ENCODE data around the gene ADAM19. TPM values are rescaled to one million over a fixed set of nuclear protein-coding genes. Genes with fewer than 3 reads are reported as not detected.

Gene ADAM19
- total and polyA plus RNA-seq, 2 of the 4 experiments (the other 2 are of a cell fraction): 35.5 to 49.2 TPM

DNA sequence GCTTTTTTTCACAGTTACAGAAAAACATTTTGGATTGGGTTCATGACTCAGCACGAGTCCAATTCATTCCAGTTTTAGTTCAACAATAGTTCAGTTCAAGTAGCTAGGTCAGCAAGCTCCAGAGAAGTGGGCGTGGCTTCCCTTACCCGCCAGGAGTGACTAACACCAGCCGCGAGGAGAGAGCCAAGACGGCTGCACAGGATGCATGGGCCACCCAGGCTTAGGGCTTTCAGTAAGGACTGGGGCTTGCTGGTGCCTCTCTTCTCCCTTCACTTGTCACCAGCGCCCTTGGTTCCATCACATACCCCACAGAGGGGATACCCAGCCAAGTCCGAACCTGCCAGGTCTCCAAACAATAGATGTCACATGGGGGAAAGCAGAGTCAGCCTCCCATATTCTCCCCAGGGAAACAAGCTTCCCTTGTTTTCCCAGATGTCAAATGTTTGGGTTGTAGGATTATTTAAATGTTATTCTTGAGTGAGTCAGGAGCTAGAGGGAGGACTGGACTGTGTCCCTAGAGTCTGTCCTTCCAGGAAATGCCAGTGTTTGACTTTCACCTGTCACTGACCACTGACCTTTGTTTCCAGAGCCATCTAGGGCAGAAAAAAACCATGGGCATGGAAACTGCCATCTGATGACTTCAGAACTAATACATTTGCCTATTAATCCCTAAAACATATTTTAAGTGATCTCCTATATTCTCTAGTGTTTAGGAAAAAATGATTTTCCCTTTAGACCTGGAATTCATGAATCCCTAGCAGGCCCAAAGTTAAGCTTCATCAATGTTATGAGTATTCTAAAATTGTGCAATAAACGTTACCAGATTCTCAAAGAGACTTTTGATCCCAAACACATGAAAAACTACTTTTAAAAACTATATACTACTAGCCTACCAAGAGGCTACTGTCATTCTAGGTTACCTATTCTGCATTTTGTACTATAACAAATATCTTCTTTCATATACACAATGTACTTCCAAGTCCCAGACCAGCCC lies 63.6 kb downstream of the ADAM19 start (continued):
- TF ChIP-seq, protein P1, sequence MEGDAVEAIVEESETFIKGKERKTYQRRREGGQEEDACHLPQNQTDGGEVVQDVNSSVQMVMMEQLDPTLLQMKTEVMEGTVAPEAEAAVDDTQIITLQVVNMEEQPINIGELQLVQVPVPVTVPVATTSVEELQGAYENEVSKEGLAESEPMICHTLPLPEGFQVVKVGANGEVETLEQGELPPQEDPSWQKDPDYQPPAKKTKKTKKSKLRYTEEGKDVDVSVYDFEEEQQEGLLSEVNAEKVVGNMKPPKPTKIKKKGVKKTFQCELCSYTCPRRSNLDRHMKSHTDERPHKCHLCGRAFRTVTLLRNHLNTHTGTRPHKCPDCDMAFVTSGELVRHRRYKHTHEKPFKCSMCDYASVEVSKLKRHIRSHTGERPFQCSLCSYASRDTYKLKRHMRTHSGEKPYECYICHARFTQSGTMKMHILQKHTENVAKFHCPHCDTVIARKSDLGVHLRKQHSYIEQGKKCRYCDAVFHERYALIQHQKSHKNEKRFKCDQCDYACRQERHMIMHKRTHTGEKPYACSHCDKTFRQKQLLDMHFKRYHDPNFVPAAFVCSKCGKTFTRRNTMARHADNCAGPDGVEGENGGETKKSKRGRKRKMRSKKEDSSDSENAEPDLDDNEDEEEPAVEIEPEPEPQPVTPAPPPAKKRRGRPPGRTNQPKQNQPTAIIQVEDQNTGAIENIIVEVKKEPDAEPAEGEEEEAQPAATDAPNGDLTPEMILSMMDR (conservative IDR thresholded peaks at IDR 0.05; ENCODE audit: low read depth, low read length): no peak

DNA sequence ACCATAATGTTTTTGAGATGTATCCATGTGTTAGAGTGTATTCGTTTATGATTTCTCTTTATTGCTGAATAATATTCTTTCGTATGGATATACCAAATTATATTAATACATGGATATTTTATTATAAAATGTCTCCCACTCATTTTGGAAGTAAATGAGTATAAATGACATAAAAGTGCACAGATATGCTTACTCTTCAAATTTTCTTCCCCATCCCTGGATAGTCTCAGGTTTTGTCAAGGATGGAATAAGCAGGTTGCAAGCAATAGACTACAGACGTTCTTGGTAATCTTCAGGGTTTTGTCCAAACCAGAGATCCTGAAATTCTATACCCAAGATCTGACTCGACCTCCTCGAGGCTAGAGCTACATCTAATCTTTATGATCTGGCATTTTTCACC lies 64.9 kb downstream of the ADAM19 start:
- H3K4ac ChIP-seq (ENCODE audit: low read depth, low read length): no peak overlapping the region
- no peak overlapping the region for H3K4me2 ChIP-seq (ENCODE audit: low read depth, low read length)
- peaks cover 9% of the 10 kb centered on the region for H4K20me1 ChIP-seq (ENCODE audit: insufficient read depth, low read length)
- no peak overlapping the region for H3K9ac ChIP-seq (ENCODE audit: low read depth, low read length)
- H4K91ac ChIP-seq (ENCODE audit: insufficient read depth, low read depth, low read length): peak overlapping the region; percentile 76; the same call in 1 of the 2 replicates
- no peaks in the 10 kb centered on the region for H3K9me3 ChIP-seq (ENCODE audit: control insufficient read depth, insufficient read depth, low read length)
- H3K36me3 ChIP-seq (ENCODE audit: control insufficient read depth, insufficient read depth, low read length): peaks cover 19% of the 10 kb centered on the region
- peak overlapping the region; percentile 75; the same call in 2 of the 3 replicates for H2BK15ac ChIP-seq (ENCODE audit: low read depth, low read length)
- peaks cover 28% of the 10 kb centered on the region for H3K9me1 ChIP-seq (ENCODE audit: insufficient read depth, low read length)
- in situ Hi-C loops (cut with MboI; ENCODE audit: low sequenced_read_pairs): no loop called here
- peak overlapping the region; percentile 88 for H2BK5ac ChIP-seq (ENCODE audit: low read depth, low read length, poor library complexity, severe bottlenecking)
- TF ChIP-seq MAFK (IDR thresholded peaks at IDR 0.05; ENCODE audit: low read depth, low read length) (0 out of 2 replicates have a peak, but pooled peaks have one; percentile 6), CHD1 (IDR thresholded peaks at IDR 0.05; ENCODE audit: low read depth, low read length) (no peak)
- peak overlapping the region; percentile 12; the same call in 1 of the 2 replicates for H3K18ac ChIP-seq (ENCODE audit: low read depth, low read length)
- WGBS, 2 experiments (ENCODE audit: extremely low coverage in 2 of 2, insufficient read length in 1 of 2): no CpG with 5 or more reads among the region's 5 CpGs
- no peak overlapping the region for H4K5ac ChIP-seq (ENCODE audit: low read depth, low read length)
- H3K23ac ChIP-seq (ENCODE audit: low read depth, low read length): no peak overlapping the region
- no peak overlapping the region for H3K27ac ChIP-seq (ENCODE audit: insufficient read depth, low read length)
- POLR2A ChIA-PET (ENCODE audit: unreplicated experiment): no interaction called here
- peaks cover 36 to 63% of the 10 kb centered on the region in 2 experiments for H3K79me1 ChIP-seq (ENCODE audit: low read depth in 1 of 2, low read length in 2 of 2)
- DNase-seq (no peak), ATAC-seq (ENCODE audit: low read depth) (no peak)
- H3K14ac ChIP-seq (replicated peaks; ENCODE audit: low read depth, low read length): no peak overlapping the region
- intact Hi-C loops (cut with micrococcal nuclease): loop anchor here (2.0 kb wide), 1 partner anchor 60 kb away; no protein-coding TSS in a partner anchor
- BruUV-seq (replicated peaks): no TSS peak
- peak overlapping the region; percentile 89; the same call in 1 of the 2 replicates for H2BK120ac ChIP-seq (ENCODE audit: low read depth, low read length)
- CTCF ChIA-PET: no interaction called here
- peak overlapping the region; percentile 26; the same call in 1 of the 2 replicates for H2BK20ac ChIP-seq (ENCODE audit: low read depth, low read length)
- dilution Hi-C loops (cut with HindIII; ENCODE audit: low sequenced_read_pairs, unreplicated experiment): no loop called here
- H4K8ac ChIP-seq (ENCODE audit: low read depth in 2 of 2, low read length in 2 of 2): peak overlapping the region in 1 of 2 experiments; percentile 80; a peak in 1 of 4 replicates
- no peak overlapping the region for H2AFZ ChIP-seq (replicated peaks; ENCODE audit: low read length, poor library complexity)
- no peak overlapping the region for H3K4me3 ChIP-seq (ENCODE audit: insufficient read depth, low read depth, low read length)
- H3K4me1 ChIP-seq (ENCODE audit: control insufficient read depth, insufficient read depth, low read length): peaks cover 26% of the 10 kb centered on the region
- no peaks in the 10 kb centered on the region for H3K27me3 ChIP-seq (ENCODE audit: control insufficient read depth, insufficient read depth, low read length)
- no peak overlapping the region for H3K56ac ChIP-seq (ENCODE audit: extremely low read depth, insufficient read depth, low read length)
- H2AK5ac ChIP-seq (ENCODE audit: low read depth, low read length): no peak overlapping the region
- H2AK9ac ChIP-seq (replicated peaks; ENCODE audit: low read depth, low read length, poor library complexity): no peak overlapping the region
